Measurements from ENCODE around the gene ORAI2.

GRCh38 chr7:102393467-102393866, 39.9 kb upstream of the ORAI2 start:
- TF ChIP-seq CTCF (conservative IDR thresholded peaks at IDR 0.05 in 1 of 2, IDR thresholded peaks at IDR 0.05 in 1 of 2; ENCODE audit: low read depth in 1 of 2, low read length in 2 of 2) (no peak), EZH2 (IDR thresholded peaks at IDR 0.05; ENCODE audit: low read length, missing control alignments) (no peak)
